Sciatic nerve (tissue), 2 donors: Measurements from ENCODE around the gene ATP10D. TPM values are rescaled to one million over a fixed set of nuclear protein-coding genes. Genes with fewer than 3 reads are reported as not detected.

Experiments
- ATAC-seq: fragments of 200-7000 bp; cut with Tn5 transposase; one replicate; pipeline ENCODE4 v1.9.1; 2020; ENCODE audit warnings: mild to moderate bottlenecking, moderate library complexity
- DNase-seq: peaks from one replicate; pipeline ENCODE4 v3.0.0-alpha.2; 2020; ENCODE audit warnings: low spot score
- intact Hi-C: fragments of 100-400 bp; cut with DNase I; formaldehyde crosslinking; loops from one replicate; pipeline ENCODE4 v1.14.2; 2022
- total RNA-seq: library from RNA; stranded (reverse); fragmentation: NEBNext Ultra II Directional; extraction: Animal tissue kit (Norgen Biotek cat#: 25700); gene quantifications from one replicate; pipeline ENCODE4 v1.2.1, GENCODE V29; 2021
- donor health status: DM: no; HTN: no; CAD: no.
- donor health status: DM: no; HTN: no; CAD: no.

ATP10D gene
- 35.9 TPM for total RNA-seq

DNA sequence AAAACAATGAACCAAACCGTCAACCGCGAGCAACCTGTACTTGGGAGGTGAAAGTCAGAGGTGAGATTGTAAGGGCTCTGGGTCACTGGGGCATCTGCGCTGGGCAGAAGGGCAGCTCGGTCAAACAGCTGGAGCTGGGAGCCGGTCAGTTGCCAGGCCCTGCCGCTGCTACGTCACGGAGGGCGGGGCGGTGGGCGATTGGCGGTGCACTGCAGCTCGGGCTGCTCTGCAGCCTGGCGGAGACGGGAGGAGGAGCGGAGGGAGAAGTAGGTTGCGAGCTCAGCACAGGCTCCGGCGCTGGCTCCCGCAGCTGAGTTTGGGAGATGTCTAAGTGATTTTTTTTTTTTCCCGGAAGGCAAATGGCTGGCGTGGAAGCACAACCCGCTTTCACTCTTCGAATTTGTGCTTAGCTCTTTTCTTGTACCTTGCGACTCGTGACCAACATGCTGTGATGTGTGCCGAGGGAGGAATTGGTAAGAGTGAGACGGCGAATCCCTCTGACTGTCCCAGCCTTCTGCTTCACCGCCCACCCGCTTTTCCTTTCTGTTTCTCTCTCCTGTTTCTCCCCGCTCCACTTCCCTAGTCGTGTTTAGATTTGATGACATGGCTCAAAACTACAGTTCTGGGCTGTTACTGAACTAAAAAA is at the start of gene ATP10D:
Gene ATP10D, plus strand, starts transcription at position 229 of the 646 bp plus-strand sequence. CDS start 27,266 bp downstream, outside the sequence.
- DNase-seq (peak; percentile 98), ATAC-seq (peak; percentile 100)
- intact Hi-C loops = no loop called here

DNA sequence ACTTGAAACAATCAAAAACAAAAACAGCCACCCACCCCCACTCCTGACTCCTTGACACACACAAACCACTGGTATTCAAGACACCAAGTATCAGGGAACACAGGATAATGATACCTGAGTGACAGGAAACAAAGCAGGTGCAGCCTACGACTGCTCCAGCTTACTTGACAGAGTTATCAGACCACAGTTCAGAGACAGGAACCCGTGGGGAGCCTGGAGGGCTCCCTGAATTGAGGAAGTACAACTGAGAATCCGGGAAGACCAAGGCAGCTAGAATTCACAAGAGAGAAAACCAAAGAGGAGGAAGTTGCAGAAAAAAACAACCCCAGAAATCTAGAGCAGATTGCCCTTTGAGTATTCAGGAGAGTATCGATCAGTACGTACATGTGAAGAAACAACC is 42.1 kb upstream of the ATP10D start:
- DNase-seq (no peak), ATAC-seq (peak; percentile 26)
- intact Hi-C loops = no loop called here

DNA sequence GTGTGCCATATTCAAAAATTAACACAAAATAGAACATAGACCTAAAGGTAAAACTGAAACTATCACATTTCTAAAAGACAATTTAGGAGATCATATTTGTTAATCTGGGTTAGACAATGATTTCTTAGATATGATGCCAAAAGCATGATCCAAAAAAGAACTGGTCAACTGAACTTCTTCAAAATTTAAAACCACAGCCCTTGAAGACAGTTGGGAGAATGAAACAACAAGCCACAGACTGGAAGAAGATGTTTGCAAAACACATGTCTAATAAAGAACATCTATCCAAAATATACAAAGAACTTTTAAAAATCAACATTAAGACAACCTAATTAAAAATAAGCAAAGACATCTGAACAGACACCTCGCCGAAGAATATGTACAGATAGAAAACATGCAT is 41.0 kb upstream of the ATP10D start:
- intact Hi-C loops = no loop called here
- no peak for ATAC-seq
- DNase-seq = no peak

DNA sequence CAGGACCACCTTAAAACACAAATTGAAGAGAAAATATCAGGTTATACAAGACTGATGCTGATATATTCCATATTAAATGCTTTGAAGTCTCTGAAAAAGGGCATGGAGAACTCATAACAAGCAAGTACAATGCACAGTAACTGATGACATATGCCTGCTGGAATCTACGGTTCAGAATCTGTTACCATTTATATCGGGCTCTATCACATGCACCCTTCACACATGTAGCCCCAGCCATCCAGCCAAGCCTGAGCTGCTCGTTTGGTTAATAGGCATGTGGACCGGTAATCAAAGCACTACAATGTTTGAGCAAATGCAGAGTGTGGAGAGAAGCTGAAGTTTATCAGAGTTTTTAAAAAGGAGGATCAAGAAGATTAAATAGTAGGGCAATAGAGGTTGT is 33.4 kb upstream of the ATP10D start:
- no peak for DNase-seq
- ATAC-seq = no peak

DNA sequence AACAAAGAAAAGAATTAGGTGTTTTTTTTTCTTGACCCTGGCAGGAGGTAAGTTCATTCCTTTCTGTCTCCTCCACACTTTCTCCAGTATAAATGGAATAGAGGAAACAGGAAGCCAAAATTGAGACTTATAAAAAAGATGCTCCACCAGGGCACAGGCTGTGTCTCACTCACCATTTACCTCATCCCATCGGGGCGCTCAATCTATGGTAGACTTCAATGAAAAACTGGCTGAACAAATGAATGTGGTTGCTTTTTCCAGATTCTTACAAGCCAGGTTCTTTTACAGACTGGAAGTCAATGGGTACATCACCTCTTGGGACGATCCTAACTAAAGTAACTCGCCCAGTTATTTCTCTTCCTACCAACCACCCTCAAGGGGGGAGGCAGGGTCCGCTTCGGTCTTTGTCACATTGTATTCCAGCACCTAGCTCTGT is 22.3 kb upstream of the ATP10D start:
- intact Hi-C loops = no loop called here
- DNase-seq = no peak
- peak; percentile 5 for ATAC-seq

More for the DNA sequence above, 33.4 kb upstream of the ATP10D start:
- intact Hi-C loops = no loop called here

DNA sequence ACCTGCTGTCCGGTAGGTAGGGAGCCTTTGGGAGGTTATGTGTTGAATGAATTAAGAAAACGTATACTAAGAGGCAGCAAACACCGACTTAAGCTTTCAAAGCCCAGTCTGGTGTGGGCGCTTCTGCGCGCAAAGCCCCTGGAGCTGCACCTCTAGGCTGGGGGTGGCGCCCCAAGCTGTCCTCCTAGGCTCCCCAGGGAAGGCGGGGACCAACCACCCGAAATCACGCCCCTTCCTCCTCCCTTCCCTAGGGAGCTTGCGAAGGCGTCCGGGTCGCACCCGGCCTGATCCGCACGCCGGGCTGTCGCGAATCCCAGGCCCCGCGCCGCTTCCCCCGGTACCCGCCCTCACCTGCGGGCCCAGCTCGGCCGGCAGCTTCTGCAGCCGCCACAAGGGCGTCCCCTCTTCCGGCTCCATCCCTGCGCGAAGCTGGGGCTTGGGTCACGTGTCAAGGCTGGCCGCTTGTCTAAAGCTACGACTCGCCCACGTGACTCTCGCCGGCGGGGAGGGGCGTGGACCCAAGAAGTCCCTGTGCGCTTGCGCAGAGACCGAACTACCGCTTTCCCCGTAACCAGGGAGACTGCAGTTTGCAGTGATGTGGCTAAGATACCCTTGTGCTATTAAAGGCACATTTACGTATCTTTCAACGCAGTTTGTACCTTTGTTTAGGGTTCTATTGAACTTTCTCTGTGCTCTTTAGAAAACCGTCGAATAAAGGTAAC is 21.7 kb upstream of the ATP10D start, which contains the start of gene COMMD8:
Gene COMMD8, minus strand, starts transcription at position 468 of the 722 bp plus-strand sequence. Its CDS starts 51 bp downstream, at position 417.
- intact Hi-C loops = no loop called here
- ATAC-seq (peak; percentile 100), DNase-seq (peak; percentile 99)

DNA sequence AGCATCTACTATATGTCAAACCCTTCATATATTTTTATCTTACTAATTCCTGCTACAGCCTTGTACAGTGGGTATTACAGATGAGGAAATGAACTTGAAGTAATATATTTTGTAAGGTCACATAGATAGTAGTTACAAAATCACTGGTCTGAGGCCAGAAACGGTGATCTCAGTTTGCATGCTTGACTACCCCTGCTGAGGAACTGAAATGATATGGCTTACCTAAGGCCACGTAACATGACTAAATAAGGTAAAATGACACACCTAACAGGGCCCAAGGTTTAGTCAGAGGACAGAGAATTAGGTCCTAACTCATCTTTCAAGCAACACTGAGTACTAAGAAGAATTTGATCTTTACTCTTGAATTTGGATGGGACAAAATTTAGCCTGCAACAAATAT is 20.1 kb upstream of the ATP10D start:
- no peak for ATAC-seq
- intact Hi-C loops = no loop called here
- DNase-seq = no peak

GRCh38 chr4:47466056-47466785 is 18.9 kb upstream of the ATP10D start:
- intact Hi-C loops = no loop called here
- DNase-seq (no peak), ATAC-seq (no peak)

DNA sequence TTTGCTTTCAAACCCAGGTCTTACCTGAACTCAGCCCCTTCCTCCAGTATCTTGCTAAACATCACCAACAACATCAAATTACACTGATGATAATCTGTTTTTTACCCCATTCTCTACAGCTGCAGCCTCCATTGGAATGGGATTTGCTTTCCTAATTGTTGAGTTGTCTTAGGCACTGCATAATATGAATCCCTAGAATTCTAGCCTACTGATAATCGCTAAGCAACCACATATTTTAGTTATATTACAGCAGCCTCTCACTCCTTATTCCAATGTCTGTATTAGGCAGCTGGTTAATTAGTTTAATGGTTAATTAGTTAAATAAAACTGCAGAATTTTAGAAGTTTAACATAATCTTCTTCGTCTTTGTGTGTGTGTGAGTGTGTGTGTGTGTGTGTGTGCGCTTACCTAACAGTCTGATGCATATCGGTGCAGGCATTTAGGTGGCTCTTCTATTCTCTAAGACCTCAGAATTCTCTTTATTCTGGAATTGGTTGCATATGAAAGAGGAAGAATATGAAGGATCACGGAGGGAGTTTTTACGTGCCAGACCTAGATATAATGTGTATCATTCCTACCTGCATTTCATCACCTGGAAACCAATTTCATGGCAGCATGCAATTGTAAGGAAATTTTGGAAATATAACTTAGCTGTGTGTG is 16.2 kb upstream of the ATP10D start:
- ATAC-seq (no peak), DNase-seq (no peak)
- intact Hi-C loops = no loop called here

GRCh38 chr4:47469951-47470350 is 15.1 kb upstream of the ATP10D start:
- ATAC-seq (no peak), DNase-seq (no peak)
- intact Hi-C loops = no loop called here

DNA sequence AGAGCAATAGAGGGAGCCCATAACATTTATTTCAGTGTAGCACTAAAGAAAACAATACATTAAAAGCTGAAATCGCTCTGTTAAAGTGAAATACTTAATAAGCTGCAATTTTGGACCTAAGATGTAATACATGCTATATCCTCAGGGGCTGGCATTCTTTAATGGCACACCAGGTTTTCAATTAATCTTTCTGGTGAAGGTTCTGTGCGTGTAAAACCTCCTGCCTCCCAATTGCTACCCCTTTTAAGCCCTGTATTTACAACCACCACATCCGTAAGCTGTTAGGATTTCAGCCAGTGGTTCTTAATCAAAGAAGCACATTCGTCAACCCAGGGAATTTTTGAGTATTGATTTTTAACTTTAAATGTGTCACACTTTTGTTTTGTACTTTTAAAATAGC is 14.0 kb upstream of the ATP10D start:
- DNase-seq = no peak
- no peak for ATAC-seq
- intact Hi-C loops = no loop called here

GRCh38 chr4:47471591-47471990 is 13.5 kb upstream of the ATP10D start:
- ATAC-seq (no peak), DNase-seq (no peak)
- intact Hi-C loops = no loop called here

DNA sequence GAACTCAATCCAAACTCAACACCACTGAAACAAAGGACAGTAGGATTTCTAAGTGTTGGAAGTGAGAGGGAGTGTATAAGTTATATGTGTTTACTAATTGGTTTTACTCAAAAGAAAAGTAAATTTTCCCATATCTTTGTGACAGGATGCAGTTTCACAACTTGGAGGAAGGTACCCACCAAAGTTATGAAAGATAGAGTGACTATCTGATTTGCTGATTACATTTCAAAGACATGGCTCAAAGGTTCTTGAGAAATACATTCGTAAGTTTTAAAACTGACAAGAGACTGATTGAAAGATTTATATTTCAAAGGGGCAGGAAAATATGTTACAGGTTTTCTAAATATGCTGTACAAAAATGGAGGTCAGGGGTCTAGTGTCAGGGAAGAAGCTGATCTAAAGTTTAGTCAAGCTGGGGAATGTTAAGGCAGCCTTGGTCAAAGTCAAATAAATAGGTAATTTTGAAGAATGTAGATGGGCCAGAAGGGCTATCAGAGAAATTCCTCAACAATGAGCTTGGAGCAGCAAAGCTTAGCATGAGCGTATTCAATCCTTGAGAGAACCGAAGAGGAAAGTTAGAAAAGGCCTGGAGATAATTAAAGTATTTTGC is 11.8 kb upstream of the ATP10D start:
- no peak for DNase-seq
- ATAC-seq = no peak
- intact Hi-C loops = no loop called here

DNA sequence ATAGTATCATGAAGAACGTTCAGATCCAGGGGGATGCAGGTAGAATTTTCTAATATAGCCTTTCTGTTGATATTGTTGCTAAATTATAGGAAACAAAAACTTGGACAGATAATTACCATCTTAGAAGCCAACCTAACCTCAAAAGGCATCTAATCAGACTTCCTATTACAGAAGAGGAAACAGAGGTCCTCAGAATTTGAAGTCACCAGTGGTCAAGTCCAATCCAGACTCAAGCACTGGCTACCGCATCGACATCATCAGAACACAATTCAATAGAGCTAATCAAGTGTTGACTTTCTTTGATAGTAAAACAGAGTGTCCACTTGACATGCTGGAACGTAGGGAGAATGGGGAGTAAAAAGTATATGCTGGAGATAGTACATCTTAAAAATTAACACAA is 10.3 kb upstream of the ATP10D start:
- DNase-seq (no peak), ATAC-seq (no peak)
- intact Hi-C loops = no loop called here

DNA sequence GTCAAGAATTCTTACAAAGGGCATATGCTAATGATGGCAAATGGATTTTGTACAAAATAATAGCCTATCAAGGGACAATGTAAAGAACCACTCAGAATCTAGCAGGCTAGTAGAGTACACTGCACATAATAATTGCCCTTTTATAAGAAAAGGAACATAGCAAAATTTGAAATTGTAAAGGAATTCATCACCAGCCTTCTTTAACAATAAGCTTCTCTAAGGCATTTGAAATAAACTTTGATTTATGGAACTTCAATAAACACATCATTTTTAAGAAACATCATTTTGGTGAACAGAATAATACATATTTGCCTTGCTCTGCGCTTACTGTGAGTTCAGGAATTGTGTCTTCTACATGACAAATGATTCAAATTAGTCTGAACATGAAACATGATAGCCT is 9.7 kb upstream of the ATP10D start:
- intact Hi-C loops = no loop called here
- ATAC-seq = no peak
- DNase-seq = no peak

DNA sequence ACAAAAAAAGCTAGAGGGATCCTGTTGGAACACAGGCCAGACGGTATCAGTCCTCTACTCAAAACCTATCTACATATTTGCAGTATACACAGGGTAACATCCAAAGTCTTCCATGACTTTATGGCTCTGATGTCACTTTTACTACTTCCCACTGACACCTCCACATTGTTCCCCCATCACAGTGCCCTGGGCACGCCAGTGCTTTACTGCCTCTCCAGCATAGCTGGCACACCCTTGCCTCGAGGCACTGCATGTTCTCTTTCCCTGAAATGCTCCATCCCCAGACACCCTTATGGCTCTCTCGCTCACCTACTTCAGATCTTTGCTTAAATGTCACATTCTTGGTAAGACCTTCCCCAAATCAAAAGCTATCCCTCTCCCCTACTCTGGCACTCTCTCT is 6.3 kb upstream of the ATP10D start:
- ATAC-seq = no peak
- intact Hi-C loops = no loop called here
- DNase-seq = no peak

GRCh38 chr4:47482326-47482725 is 2.7 kb upstream of the ATP10D start:
- DNase-seq = no peak
- intact Hi-C loops = no loop called here
- no peak for ATAC-seq

- no peak for DNase-seq
- ATAC-seq = no peak
- intact Hi-C loops = no loop called here
Observed at GRCh38 chr4:47483745-47484144, 1.3 kb upstream of the ATP10D start.

DNA sequence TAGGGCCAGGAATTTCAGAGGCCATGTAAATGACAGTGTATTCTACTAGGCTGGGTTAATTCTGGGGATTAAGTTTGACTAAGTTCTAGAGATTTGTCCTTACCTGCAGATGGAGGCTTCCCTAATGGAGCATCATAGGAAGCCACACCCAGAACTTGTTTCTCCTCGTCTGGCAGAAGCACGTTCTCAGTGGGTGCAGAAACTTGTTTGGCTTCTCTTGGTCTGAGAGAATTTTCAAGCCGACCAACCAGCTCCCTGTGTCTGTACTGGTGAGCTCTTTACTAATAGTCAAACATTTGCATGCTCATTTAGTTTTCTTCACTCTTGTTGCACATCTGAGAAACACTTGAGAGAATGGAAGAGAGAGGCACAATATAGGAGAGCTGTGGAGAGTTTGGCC is 907 bp upstream of the ATP10D start:
- intact Hi-C loops = no loop called here
- no peak for ATAC-seq
- no peak for DNase-seq
